ENCODE measurements around the gene CD72.
"Not testable (repeated sequence)": the region's sequence is repeated elsewhere in the genome, so short reads cannot be mapped to it uniquely, and the experiment has no call there.

CD72 gene

DNA sequence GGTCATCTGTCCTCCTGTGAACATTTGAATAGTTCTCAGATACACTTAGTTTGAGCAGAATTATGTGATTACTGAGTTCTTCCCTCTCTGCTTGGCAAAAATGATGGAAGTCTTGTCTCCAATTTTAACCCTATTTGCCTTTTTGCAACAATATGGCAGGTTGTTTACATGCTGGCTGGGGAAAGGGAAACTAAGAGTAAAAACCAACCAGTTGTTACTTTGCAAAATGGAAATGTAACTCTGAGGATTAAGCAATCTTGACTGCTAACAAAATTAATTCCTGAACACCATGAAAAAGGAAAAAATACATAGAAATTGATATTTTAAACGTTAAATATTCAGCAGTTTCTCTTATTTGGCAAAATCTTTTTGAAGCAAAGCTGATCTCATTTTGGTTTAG is 21.4 kb upstream of the CD72 start:
- DNase-seq (ENCODE audit: low read depth): no peak
- TF ChIP-seq, protein P1, sequence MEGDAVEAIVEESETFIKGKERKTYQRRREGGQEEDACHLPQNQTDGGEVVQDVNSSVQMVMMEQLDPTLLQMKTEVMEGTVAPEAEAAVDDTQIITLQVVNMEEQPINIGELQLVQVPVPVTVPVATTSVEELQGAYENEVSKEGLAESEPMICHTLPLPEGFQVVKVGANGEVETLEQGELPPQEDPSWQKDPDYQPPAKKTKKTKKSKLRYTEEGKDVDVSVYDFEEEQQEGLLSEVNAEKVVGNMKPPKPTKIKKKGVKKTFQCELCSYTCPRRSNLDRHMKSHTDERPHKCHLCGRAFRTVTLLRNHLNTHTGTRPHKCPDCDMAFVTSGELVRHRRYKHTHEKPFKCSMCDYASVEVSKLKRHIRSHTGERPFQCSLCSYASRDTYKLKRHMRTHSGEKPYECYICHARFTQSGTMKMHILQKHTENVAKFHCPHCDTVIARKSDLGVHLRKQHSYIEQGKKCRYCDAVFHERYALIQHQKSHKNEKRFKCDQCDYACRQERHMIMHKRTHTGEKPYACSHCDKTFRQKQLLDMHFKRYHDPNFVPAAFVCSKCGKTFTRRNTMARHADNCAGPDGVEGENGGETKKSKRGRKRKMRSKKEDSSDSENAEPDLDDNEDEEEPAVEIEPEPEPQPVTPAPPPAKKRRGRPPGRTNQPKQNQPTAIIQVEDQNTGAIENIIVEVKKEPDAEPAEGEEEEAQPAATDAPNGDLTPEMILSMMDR (IDR thresholded peaks at IDR 0.05; ENCODE audit: control insufficient read depth, extremely low read depth, insufficient read depth): no peak

DNA sequence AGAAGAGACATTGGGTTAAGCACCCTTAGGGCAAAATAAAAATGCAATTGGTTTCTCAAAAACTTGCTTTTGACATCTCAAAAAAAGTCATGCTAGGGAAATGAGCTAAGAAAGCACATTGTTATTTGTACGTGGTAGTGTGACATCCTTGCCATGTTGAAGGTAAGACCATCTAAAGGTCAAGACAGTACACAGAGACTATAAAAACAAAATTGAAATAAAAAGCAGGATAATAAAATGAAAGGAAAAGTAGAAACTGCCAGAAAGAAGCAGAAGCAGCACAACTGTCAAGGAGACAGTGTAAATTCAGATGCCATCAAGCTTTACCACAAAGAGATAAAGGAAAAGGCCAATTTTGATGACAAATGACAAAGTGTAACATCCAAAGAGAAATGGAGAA is 21.0 kb upstream of the CD72 start:
- not testable (repeated sequence) for DNase-seq (ENCODE audit: low read depth); H3K4me3 ChIP-seq (ENCODE audit: low read depth, low read length)

More for the DNA sequence above, 21.4 kb upstream of the CD72 start:
- H3K4me3 ChIP-seq (ENCODE audit: low read depth, low read length): no peak overlapping the region

DNA sequence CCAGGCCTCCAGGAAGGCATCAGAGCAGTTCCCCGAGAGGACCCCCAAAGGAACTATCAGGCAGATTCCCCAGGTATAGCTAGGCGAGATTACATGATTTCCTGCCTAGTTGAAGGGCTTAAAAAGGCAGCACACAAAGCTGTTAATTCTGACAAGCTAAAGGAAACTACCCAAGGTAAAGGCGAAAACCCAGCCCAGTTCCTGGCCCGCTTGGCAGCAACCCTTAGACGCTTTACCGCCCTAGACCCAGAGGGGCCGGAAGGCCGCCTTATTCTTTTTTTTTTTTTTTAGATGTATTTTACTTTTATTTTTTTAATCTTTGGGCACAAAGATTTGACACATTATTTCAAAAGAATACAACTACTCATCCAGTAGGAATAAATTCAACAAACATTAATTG is 20.5 kb upstream of the CD72 start:
- H3K4me3 ChIP-seq (ENCODE audit: low read depth, low read length); DNase-seq (ENCODE audit: low read depth): not testable (repeated sequence)

DNA sequence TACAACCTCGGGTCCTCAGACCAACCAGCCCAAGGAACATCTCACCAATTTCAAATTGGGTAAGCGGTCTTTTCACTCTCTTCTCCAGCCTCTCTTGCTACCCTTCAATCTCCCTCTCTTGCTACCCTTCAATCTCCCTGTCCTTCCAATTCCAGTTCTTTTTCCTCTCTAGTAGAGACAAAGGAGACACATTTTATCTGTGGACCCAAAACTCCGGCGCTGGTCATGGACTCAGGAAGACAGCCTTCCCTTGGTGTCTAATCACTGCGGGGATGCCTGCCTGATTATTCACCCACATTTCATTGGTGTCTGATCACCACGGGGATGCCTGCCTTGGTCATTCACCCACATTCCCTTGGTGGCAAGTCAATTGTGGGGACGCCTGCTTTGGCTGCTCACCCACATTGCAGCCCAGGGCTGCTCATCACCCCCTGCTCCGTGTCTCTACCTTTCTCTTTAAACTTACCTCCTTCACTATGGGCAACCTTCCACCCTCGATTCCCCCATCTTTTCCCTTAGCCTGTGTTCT is 19.3 kb upstream of the CD72 start:
- DNase-seq (ENCODE audit: low read depth); H3K4me3 ChIP-seq (ENCODE audit: low read depth, low read length): not testable (repeated sequence)

DNA sequence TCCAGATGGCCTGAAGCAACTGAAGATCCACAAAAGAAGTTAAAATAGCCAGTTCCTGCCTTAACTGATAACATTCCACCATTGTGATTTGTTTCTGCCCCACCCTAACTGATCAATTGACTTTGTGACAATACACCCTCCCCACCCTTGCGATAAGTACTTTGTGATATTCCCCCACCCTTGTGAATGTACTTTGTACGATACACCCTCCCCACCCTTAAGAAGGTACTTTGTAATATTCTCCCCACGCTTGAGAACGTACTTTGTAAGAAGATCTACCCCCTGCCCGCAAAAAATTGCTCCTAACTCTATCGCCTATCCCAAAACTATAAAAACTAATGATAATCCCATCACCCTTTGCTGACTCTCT is 18.6 kb upstream of the CD72 start:
- H3K4me3 ChIP-seq (ENCODE audit: low read depth, low read length); DNase-seq (ENCODE audit: low read depth): not testable (repeated sequence)

DNA sequence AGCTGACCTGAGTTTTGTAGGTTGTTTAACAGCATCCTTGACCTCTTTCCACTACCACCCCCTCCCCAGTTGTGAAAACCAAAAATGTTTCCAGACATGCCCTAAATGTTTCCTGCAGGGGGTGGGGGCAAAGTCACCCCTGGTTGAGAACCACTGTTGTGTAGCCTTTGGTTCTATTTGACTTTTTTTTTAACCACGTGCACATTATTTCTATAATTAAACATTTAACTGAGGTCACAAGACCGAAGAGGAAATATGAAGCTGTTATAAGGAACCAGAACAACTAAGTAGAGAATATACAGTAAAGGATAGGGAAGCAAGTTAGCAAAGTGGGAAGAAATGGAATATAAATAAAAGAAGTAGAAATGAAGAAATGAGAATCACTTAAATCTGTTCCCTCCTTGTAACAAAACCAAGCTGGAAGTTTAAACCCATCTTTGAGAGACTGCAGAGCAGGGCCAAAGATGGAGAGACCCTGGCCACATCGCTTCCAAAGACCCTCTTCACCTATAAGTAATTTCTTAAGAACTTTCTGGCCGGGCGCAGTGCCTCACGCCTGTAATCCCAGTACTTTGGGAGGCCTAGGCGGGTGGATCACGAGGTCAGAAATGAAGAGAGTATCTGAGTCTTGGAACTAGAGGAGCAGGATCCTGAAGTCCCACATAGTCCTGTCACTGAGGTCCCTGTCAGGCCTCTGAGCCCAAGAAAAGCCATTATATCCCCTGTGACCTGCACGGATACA is 18.1 kb upstream of the CD72 start:
- TF ChIP-seq, protein P1 (IDR thresholded peaks at IDR 0.05; ENCODE audit: control insufficient read depth, extremely low read depth, insufficient read depth): no peak
- H3K4me3 ChIP-seq (ENCODE audit: low read depth, low read length): no peak overlapping the region
- no peak for DNase-seq (ENCODE audit: low read depth)

DNA sequence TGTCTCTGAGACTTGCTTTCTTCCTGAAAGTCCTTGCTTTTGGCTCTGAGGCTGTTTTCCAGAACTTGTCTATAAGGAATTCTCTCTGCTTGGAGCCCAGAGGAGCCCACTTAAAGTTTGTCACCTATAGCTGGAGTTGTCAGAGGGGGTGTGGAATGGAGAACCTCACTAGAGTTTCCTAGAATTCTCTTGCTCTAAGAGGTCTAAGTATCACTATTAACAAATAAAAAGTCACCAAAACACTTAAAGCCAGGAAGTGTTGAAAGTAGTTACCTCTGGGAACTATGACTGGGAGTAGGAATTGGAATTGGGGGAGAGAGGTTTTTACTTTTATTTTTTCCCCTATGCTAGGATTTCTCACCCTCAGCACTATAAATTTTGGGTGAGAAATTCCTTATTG is 17.5 kb upstream of the CD72 start:
- TF ChIP-seq, protein P1 (IDR thresholded peaks at IDR 0.05; ENCODE audit: control insufficient read depth, extremely low read depth, insufficient read depth): no peak
- no peak for DNase-seq (ENCODE audit: low read depth)
- no peak overlapping the region for H3K4me3 ChIP-seq (ENCODE audit: low read depth, low read length)

DNA sequence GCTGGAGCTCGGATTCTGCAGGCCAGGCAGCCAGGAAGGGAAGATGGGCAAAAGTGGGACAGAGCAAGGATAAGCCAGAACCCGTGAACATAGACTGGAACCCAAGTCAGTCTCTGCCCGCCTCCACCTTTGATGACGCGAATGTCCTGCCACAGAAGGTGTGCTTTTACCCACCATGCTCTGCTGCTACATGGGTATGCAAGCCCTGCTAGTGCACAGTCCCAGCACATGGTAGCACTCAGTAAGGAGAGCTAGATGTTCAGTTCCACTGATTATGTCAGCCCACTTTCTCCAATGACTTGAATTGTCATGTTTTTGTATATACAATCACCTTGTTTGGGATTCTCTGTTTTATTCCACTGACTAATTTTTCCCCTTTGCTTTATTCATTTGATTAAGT is 11.4 kb upstream of the CD72 start:
- no peak for DNase-seq (ENCODE audit: low read depth)
- H3K4me3 ChIP-seq (ENCODE audit: low read depth, low read length): no peak overlapping the region
- TF ChIP-seq, protein P1 (IDR thresholded peaks at IDR 0.05; ENCODE audit: control insufficient read depth, extremely low read depth, insufficient read depth): no peak

DNA sequence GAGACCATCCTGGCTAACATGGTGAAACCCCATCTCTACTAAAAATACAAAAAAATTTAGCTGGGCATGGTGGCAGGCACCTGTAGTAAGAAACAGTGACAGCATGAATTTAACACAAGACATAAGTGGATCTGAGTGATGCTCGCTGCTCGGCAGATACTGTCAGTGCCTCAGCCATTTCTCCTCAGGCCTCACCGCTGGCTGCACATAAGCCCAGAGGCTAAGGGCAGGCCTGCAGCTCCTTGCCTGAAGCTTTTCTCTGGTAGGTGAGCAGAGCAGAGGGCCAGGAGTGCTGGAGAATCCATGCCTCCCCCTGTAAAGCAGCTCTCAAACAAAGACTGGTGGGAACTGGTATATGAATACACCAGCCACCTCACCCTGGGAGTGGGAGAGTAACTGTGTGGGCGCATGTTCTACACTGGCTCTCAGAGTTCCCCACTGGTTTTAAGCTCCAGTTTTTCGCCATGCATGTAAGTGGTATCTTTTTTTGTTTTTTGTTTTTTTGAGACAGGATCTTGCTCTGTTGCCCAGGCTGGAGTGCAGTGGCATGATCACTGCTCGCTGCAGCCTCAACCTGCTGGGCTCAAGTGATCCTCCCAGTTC is 10.3 kb upstream of the CD72 start:
- DNase-seq (ENCODE audit: low read depth): no peak
- TF ChIP-seq, protein P1 (IDR thresholded peaks at IDR 0.05; ENCODE audit: control insufficient read depth, extremely low read depth, insufficient read depth): no peak
- no peak overlapping the region for H3K4me3 ChIP-seq (ENCODE audit: low read depth, low read length)
